Ramos (cell line): ENCODE data around the gene ZNF396.

ENCODE experiments used
- in situ Hi-C: fragments of 300-500 bp; cut with MboI; formaldehyde crosslinking; loops from one replicate; pipeline ENCODE4 v1.14.3; 2022; ENCODE audit warnings: low sequenced_read_pairs; ENCODE audit not compliant: unreplicated experiment

ZNF396 gene

DNA sequence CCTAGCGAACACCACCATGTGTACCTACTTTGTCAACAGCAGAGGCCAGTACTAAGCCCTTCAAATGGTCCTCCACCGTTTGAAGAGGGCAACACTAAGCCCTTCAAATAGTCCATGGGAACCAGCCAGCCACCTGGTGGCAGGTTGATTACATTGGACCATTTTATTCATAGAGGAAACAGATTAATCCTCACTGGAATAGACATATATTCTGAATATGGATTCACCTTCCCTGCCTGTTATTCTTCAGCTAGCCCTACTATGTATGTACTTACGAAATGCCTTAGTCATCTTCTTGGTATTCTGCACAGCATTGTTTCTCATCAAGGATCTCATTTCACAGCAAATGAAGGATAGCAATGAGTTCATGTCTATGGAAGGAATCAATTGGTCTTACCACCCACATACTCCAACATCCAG is 10.0 kb upstream of the ZNF396 start:
- in situ Hi-C loops, result loop anchor here (10.0 to 25.0 kb wide), 2 partner anchors 575 to 898 kb away; partner anchors contain the start of gene RMP24

- in situ Hi-C loops, result loop anchor here (10.0 to 25.0 kb wide), 2 partner anchors 576 to 898 kb away; partner anchors contain the start of gene RMP24
Measured at GRCh38 chr18:35386600-35387100, 9.5 kb upstream of the ZNF396 start.

- in situ Hi-C loops, result loop anchor here (10.0 to 25.0 kb wide), 2 partner anchors 579 to 902 kb away; partner anchors contain the start of gene RMP24
Measured at GRCh38 chr18:35383136-35383535, 6.0 kb upstream of the ZNF396 start.

- in situ Hi-C loops, result loop anchor here (25.0 kb wide), 1 partner anchor 583 kb away; the partner anchor contains the start of gene RMP24
Measured at GRCh38 chr18:35379421-35379820, 2.3 kb upstream of the ZNF396 start.

DNA sequence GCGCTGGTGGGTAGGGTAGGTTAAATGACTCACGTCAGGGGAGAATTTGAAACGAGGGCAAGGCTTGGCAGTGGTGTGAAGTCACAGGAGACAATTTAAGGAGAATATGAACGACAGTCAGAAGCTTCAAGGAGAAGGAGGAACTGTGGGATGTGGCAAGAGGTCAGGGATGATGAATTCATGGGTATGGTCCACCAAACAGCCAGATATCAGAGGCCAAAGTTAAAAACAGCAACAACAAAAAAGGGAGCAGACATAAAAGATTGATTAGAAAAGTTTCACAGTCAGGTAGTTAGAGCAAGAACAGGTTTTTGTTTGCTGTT is 1.4 kb upstream of the ZNF396 start:
- in situ Hi-C loops, result loop anchor here (25.0 kb wide), 1 partner anchor 584 kb away; the partner anchor contains the start of gene RMP24

- in situ Hi-C loops, result loop anchor here (25.0 kb wide), 1 partner anchor 584 kb away; the partner anchor contains the start of gene RMP24
Measured at GRCh38 chr18:35377875-35378573, 887 bp upstream of the ZNF396 start.

GRCh38 chr18:35376393-35376741 is 770 bp downstream of the ZNF396 start:
- in situ Hi-C loops, result loop anchor here (25.0 kb wide), 1 partner anchor 586 kb away; the partner anchor contains the start of gene RMP24

- in situ Hi-C loops, result loop anchor here (25.0 kb wide), 1 partner anchor 588 kb away; the partner anchor contains the start of gene RMP24
Measured at GRCh38 chr18:35374708-35375107, 2.4 kb downstream of the ZNF396 start.

GRCh38 chr18:35371412-35372195 is 5.5 kb downstream of the ZNF396 start:
- in situ Hi-C loops, result no loop called here

GRCh38 chr18:35369126-35369525 is 8.0 kb downstream of the ZNF396 start:
- in situ Hi-C loops, result no loop called here

GRCh38 chr18:35368595-35368994 is 8.5 kb downstream of the ZNF396 start:
- in situ Hi-C loops, result no loop called here

DNA sequence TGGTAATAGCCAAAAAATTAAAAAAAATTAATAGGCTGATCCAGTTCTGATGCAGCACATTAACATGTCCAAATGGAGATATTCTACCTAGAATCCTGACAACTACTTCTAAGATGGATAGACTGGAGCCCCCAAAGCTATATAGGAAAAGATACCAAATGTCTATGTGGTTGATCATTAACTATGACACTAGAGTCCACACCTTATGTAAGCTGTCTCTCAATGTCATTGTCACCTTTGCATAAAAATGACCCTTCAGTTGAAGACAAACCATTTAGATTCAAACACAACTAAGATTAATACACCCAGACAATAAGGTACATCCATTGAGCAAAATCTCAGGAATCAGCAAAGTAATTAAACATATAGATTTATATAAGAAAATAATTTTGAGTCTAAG is 14.6 kb downstream of the ZNF396 start:
- in situ Hi-C loops, result no loop called here

DNA sequence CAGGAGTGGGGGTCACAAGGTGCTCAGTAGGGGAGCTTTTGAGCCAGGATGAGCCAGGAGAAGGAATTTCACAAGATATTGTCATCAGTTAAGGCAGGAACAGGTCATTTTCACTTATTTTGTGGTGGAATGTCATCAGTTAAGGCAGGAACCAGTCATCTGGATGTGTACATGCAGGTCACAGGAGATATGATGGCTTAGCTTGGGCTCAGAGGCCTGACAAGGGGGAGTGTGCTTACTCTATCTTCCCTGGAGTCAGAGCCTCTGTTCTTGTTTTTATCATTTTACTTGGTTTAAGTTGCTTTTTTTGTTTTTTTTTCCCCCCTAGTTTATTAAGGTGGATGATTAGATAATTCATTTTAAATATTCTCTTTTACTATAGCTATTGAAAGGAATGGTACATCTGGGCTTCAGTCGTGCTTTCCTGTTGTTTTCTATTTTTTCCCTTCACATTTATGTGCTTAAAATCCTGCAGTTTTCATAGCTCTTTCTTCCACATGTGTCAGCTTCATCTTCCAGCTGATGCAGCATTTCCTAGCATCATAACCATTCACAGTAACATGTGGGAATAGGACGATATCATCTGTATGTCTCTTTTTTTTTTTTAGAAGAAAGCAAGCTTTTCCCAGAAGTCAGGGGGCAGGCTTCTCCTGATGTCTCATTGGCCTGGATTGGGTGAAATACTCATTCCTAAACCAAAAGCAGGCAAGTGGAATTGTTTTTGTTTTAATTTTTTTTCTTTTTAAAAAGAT is 15.4 kb downstream of the ZNF396 start:
- in situ Hi-C loops, result no loop called here

DNA sequence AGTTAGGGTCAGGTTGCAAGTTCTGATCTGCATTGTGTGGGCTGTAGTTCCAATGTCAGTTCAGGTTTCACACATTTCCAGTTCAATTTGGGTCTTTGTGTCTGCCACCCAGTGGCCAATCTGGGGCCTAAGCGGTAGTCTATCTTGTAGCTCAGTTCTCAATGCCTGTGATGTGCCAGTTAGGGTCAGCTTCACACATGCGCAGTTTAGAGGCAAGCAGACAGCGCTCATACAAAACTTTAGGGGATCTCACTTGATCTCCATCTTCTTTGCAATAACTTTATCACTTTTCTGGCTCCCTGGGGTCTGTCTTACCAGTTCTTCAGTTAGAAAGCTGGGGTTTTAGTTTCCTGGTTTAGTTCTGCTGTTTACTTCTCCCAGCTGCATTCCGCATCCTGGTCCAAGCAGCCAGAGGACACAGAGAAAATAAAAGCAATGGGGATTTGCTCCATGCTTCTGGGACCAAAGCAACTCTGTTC is 22.0 kb downstream of the ZNF396 start:
- in situ Hi-C loops, result loop anchor here (10.0 kb wide), 1 partner anchor 130 kb away; no protein-coding TSS in a partner anchor

DNA sequence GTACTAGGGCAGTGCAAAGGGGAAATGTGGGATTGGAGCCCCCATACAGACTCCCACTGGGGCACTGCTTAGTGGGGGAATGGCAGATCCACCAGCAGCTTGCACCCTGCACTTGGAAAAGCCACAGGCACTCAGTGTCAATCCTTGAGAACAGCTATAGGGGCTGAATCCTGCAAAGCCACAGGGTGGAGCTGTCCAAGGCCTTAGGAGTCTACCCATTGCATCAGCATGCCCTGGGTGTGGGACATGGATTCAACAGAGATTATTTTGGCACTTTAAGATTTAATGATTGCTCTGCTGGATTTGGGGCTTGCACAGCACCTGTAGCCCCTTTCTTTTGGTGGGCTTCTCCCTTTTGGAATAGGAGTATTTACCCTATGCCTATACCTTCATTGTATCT is 24.4 kb downstream of the ZNF396 start:
- in situ Hi-C loops, result loop anchor here (10.0 kb wide), 1 partner anchor 128 kb away; no protein-coding TSS in a partner anchor

DNA sequence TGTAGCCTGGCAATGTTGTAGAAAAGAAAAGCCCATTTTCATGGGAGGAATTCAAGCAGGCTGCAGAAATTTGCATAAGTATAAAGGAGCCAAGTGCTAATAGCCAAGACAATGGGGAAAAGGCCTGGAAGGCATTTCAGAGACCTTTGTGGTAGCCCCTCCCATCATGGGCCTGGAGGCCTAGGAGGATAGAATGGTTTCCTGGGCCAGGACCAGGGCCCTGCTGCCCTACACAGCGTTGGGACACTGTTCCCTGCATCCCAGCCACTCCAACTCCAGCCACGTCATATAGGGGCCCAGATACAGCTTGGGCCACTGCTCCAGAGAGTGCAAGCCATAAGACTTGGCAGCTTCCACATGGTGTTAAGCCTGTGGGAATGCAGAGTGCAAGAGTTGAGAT is 24.9 kb downstream of the ZNF396 start:
- in situ Hi-C loops, result loop anchor here (10.0 kb wide), 1 partner anchor 127 kb away; no protein-coding TSS in a partner anchor

DNA sequence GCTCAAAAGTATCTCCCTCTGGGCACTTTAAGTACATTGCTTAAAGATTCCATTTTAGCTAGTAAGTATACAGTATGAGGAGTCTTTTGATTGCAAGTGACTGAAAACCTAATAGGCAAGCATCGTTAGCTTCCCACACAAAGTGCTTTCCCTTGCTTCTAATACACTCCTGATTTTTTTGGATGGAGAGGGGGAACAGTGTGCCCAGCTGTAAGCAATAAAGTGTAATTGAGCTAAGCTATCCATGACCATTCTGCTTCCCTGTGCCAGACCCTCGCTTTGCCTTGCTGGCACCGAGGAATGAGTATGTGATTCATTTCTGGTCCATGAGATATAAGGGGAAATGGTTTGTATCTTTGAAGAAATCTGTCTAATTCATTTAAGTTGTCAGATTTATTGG is 29.1 kb downstream of the ZNF396 start:
- in situ Hi-C loops, result no loop called here

- in situ Hi-C loops, result no loop called here
Measured at GRCh38 chr18:35345950-35346349, 31.2 kb downstream of the ZNF396 start.

DNA sequence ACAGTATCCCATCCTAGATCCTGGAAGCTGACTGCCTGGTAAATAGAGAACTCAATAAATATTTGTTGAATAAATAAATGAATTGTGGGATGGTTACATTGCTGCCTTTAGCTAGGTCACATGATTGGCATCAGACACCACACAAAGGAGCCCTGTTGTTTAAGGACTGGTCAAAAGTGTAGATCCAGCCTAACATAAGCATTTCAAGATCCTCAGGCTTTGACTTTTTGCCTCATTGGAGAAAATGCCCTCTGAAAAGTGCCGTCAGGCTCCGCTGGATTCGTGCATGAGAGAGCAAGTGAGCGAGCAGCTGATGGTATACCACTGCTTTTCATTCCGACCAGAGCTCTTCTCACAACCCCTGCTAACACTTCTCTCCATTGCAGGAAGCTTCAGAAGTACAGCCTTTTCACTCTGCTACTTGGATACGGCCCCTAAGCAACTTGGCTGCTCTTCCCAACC is 31.6 kb downstream of the ZNF396 start:
- in situ Hi-C loops, result no loop called here
